22Rv1 (cell line): Measurements from ENCODE around the gene KIAA1958.

Experiments used
- CTCF ChIP-seq: fragments of 450-650 bp; IDR thresholded peaks from 2 replicates; pipeline ENCODE4 v1.5.1; 2017; ENCODE audit warnings: mild to moderate bottlenecking
- ZFX ChIP-seq: fragments of 450-650 bp; IDR thresholded peaks from 2 replicates; pipeline ENCODE4 v1.6.1; 2017; ENCODE audit warnings: antibody characterized with exemption, borderline replicate concordance

GRCh38 chr9:112621018-112621655, 134.5 kb downstream of the KIAA1958 start:
- TF ChIP-seq CTCF (no peak), ZFX (no peak)
